Testis (tissue), 3 donors: ENCODE data around the gene EMB. TPM values are rescaled to one million over a fixed set of nuclear protein-coding genes. Genes with fewer than 3 reads are reported as not detected.
"Not testable (repeated sequence)": the region's sequence is repeated elsewhere in the genome, so short reads cannot be mapped to it uniquely, and the experiment has no call there.

Experiments used
- DNase-seq: peaks from one replicate; pipeline ENCODE4 v3.0.0-alpha.2; 2019
- H3K27ac ChIP-seq, 2 donors: fragments of 200-600 bp; sonication (generic); one replicate each; pipeline ENCODE4 v1.5.1; 2019
- H3K27me3 ChIP-seq: fragments of 200-600 bp; sonication (generic); one replicate; pipeline ENCODE4 v1.5.1; 2019
- H3K36me3 ChIP-seq: fragments of 200-600 bp; sonication (generic); one replicate; pipeline ENCODE4 v1.5.1; 2017; ENCODE audit warnings: low read depth; ENCODE audit errors: missing control alignments
- H3K4me1 ChIP-seq: fragments of 200-600 bp; sonication (generic); one replicate; pipeline ENCODE4 v1.5.1; 2019
- H3K4me3 ChIP-seq, 2 donors: fragments of 200-600 bp; sonication (generic); one replicate each; pipeline ENCODE4 v1.5.1; 2017 to 2019
- H3K9me3 ChIP-seq: fragments of 200-600 bp; sonication (generic); one replicate; pipeline ENCODE4 v1.5.1; 2017
- POLR2A ChIP-seq: fragments of 450-650 bp; IDR thresholded peaks from one replicate; pipeline ENCODE4 v1.6.1; 2017; ENCODE audit warnings: antibody characterized with exemption, mild to moderate bottlenecking, moderate library complexity
- WGBS, 2 donors: methylation state at CpG; one replicate each; pipeline ENCODE4 v1.1.5; 2018; 5-methylcytosine and 5-hydroxymethylcytosine counted together
- intact Hi-C: fragments of 100-400 bp; cut with DNase I; formaldehyde crosslinking; loops from one replicate; pipeline ENCODE4 v1.15.1; 2023; ENCODE audit warnings: low total_unique reads
- polyA plus RNA-seq: library from polyadenylated mRNA; stranded (reverse); fragments of 350-450 nt; fragmentation: Illumina TruSeq; extraction: RNeasy Lipid Tissue Mini Kit (QIAGEN cat#74804); gene quantifications from one replicate; pipeline ENCODE4 v1.2.3, GENCODE V29; 2014; ENCODE audit warnings: low read depth, low replicate concordance; ENCODE audit not compliant: insufficient read depth
- total RNA-seq, 2 donors: library from RNA; depleted of rRNA; stranded (reverse); fragments of >200 nt; gene quantifications; one replicate each; pipeline ENCODE4 v1.2.3, GENCODE V29; 2016
- TF ChIP-seq, protein P1 (sequence below), 3 experiments: fragments of 450-650 bp in 2 of 3; fragments of 200-600 bp in 1 of 3; sonication (generic) in 1 of 3; IDR thresholded peaks; one replicate each; pipeline ENCODE4 v1.5.1; 2016 to 2019; ENCODE audit warnings: antibody characterized with exemption in 3 of 3, mild to moderate bottlenecking in 2 of 3, moderate library complexity in 1 of 3

EMB gene
- total and polyA plus RNA-seq, 3 donors from 2014 or later, result 20.0 to 32.4 (median 26.2) TPM

DNA sequence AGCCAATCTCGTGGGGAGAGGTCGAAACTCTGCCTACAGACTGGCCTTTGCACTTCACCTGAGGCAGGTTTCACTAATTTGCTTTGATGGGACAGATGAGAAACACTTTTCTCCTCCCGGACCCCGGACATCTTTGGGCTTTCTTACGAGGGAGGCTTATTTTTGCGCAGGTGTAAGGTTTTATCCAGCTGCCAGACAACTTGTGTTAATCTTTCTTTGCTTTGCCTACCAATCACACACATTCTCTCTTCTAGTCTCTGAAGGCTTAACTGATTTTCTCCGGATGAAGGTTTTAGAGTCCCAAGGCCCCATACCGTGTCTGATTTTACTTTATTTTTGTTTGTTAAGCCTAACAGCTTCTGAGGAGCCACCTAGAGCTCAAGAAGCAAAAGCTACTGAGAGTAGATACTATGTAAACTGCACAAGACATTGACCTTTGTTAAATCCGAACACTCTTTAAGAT is 436 bp upstream of the EMB start:
- Histone ChIP-seq H3K36me3 (no peaks in the 10 kb centered on the region), H3K4me1 (no peaks in the 10 kb centered on the region), H3K27ac (peak overlapping the region; percentile 80 to 86), H3K4me3 (peak overlapping the region; percentile 63 to 84), H3K27me3 (no peaks in the 10 kb centered on the region), H3K9me3 (no peaks in the 10 kb centered on the region)
- no peak for DNase-seq
- no peak for TF ChIP-seq POLR2A
- TF ChIP-seq, protein P1, sequence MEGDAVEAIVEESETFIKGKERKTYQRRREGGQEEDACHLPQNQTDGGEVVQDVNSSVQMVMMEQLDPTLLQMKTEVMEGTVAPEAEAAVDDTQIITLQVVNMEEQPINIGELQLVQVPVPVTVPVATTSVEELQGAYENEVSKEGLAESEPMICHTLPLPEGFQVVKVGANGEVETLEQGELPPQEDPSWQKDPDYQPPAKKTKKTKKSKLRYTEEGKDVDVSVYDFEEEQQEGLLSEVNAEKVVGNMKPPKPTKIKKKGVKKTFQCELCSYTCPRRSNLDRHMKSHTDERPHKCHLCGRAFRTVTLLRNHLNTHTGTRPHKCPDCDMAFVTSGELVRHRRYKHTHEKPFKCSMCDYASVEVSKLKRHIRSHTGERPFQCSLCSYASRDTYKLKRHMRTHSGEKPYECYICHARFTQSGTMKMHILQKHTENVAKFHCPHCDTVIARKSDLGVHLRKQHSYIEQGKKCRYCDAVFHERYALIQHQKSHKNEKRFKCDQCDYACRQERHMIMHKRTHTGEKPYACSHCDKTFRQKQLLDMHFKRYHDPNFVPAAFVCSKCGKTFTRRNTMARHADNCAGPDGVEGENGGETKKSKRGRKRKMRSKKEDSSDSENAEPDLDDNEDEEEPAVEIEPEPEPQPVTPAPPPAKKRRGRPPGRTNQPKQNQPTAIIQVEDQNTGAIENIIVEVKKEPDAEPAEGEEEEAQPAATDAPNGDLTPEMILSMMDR (IDR thresholded peaks at IDR 0.05), result no peak
- WGBS, 2 donors, result 11 to 13% methylated on average over 9 of the region's 9 CpGs
- intact Hi-C loops, result no loop called here

DNA sequence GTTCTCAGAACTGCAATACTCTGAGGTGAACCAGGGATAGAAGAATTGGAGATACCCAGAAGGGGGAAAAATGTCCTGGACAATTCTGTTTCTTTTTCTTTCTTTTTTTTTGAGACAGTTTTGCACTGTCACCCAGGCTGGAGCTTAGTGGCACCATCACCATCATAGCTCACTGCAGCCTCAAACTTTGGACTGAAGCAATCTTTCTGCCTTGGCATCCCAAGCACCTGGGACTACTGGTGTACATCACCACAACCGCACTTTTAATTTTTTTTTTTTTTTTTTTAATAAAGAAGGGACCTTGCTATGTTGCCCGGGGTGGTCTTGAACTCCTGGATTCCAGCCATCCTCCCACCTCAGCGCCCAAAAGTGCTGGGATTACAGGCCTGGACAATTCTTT is 1.9 kb downstream of the EMB start:
- Histone ChIP-seq H3K9me3 (no peaks in the 10 kb centered on the region), H3K36me3 (no peaks in the 10 kb centered on the region), H3K27ac (no peak overlapping the region), H3K4me3 (no peak overlapping the region), H3K27me3 (no peaks in the 10 kb centered on the region), H3K4me1 (no peaks in the 10 kb centered on the region)
- intact Hi-C loops, result no loop called here
- TF ChIP-seq POLR2A, result no peak
- TF ChIP-seq, protein P1 (IDR thresholded peaks at IDR 0.05), result no peak
- DNase-seq, result no peak
- WGBS, 2 donors, result 56 to 62% methylated on average over 3 of the region's 3 CpGs

DNA sequence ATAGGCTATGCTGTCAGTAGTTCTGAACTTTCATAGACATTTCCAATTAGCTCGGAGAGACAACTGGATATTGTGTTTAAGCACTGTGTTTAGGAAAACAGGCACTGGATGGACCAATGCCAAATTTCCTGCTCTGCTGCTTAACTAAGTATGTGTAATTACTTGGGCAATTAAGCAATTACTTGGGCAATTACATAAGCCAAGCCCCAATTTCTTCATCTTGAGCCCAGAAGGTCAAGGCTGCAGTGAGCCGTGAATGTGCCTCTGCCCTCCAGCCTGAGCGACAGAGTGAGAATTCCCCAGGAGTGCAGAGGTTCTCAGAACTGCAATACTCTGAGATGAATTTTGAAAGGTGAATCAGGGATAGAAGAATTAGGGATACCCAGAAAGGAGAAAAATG is 3.0 kb downstream of the EMB start:
- H3K9me3 ChIP-seq, H3K27ac ChIP-seq, H3K36me3 ChIP-seq, intact Hi-C loops, H3K27me3 ChIP-seq, H3K4me3 ChIP-seq, H3K4me1 ChIP-seq, DNase-seq: not testable (repeated sequence)
- WGBS, 2 donors, result 41 to 60% methylated on average over 3 of the region's 3 CpGs

DNA sequence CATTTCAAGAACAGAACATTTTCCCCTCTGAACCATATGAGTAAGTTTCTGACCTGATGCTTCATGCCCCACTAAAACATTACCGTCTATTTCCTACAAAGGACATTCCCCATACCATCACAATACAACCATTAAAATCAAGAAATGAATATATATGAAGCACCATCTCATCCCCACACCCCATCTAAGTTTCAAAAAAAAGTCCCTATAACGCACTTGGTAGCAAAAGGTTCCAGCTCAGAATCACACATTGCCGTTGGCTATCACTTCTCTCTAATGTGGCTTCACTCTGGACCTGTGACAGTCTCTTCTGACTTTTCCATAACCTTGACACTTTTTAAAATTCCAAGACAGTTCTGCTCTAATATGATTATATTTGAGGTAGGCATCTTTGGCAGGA is 5.9 kb downstream of the EMB start:
- no peaks in the 10 kb centered on the region for H3K27me3 ChIP-seq
- 90 to 91% methylated on average over 3 of the region's 3 CpGs for WGBS, 2 donors
- H3K27ac ChIP-seq, result no peak overlapping the region
- no peaks in the 10 kb centered on the region for H3K9me3 ChIP-seq
- intact Hi-C loops, result no loop called here
- H3K4me1 ChIP-seq, result no peaks in the 10 kb centered on the region
- no peak overlapping the region for H3K4me3 ChIP-seq
- TF ChIP-seq, protein P1 (IDR thresholded peaks at IDR 0.05), result no peak
- TF ChIP-seq POLR2A, result no peak
- H3K36me3 ChIP-seq, result no peaks in the 10 kb centered on the region
- DNase-seq, result no peak

DNA sequence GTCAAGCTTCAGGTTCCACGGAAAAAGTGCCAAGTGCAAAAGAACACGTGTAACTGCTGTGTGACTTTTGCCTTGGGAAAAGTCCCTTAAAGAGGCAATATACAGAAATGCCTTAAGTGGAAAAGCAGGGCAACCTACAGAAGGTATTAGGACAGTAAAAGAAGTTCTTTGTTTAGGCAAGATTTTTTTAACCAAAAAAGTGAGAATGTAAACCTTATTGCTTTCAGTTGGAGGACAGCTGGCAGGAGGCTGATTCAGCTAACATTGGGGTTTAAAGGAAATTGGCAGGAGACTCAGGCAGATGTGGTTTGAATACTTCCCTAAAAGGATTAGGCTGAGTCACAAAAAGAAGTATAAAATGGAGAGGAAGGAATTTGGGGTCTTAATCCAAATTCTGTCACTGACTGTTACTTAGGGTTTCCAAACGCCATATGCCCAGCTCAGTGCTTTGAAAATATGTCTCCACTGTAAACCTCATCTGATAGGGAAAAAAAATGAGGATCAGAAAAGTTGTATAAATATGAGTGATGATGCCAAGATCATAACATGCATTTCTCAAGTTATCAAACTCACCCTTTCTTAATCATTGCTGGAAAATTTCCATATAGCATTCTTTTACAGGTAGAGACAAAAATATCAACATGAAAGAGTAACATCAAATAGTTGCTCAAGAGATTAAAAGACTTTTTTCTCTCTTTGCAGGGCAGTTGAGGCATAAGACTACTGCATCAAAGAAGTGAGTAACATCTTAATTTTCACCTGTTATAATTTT is 9.8 kb downstream of the EMB start:
- H3K9me3 ChIP-seq, intact Hi-C loops, H3K4me3 ChIP-seq, DNase-seq, H3K27ac ChIP-seq, H3K36me3 ChIP-seq, H3K4me1 ChIP-seq, H3K27me3 ChIP-seq: not testable (repeated sequence)
- WGBS, 2 donors, result 70 to 73% methylated on average over 3 of the region's 3 CpGs

DNA sequence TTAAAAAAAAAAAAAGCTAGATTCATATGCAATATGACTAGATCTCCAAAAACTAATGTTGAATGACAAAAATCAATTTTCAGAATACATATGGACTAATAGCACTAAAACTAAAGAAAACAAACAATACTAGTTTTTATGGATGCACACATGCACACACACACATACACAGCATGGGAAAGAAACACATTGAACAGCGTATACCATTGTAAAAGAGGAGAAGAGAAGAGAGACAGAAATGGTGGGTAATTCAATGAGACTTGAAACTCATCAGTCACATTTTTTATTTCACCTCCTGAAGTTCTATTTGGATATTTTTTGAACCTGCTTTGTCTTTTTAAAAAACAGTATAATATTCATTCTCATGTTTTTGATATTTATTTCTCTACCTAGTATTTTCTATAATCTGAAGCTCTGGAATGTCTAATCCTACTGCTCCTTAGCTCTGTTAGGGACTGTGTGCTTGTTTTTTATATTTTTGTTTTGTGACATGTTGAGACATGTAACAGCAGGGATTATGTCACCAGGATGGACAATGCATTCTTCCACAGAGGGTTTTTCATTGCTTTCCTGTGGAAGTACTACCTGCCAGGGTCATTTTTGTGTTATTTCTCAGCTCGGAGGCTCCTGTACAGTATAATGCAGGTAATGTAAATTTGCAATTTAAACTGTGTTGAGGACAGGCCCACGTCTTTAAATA is 17.8 kb downstream of the EMB start:
- H3K4me1 ChIP-seq, H3K4me3 ChIP-seq, H3K36me3 ChIP-seq, H3K27me3 ChIP-seq, intact Hi-C loops, H3K27ac ChIP-seq, H3K9me3 ChIP-seq, DNase-seq: not testable (repeated sequence)
- 80 to 90% methylated on average over 3 of the region's 3 CpGs for WGBS, 2 donors

DNA sequence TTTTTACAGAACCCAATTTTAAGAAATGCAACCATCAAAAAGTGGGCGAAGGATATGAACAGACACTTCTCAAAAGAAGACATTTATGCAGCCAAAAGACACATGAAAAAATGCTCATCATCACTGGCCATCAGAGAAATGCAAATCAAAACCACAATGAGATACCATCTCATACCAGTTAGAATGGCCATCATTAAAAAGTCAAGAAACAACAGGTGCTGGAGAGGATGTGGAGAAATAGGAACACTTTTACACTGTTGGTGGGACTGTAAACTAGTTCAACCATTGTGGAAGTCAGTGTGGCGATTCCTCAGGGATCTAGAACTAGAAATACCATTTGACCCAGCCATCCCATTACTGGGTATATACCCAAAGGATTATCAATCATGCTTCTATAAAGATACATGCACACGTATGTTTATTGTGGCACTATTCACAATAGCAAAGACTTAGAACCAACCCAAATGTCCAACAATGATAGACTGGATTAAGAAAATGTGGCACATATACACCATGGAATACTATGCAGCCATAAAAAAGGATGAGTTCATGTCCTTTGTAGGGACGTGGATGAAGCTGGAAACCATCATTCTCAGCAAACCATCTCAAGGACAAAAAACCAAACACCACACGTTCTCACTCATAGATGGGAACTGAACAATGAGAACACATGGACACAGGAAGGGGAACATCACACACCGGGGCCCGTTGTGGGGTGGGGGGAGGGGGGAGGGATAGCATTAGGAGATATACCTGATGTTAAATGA is 19.7 kb downstream of the EMB start:
- H3K36me3 ChIP-seq, H3K4me1 ChIP-seq, H3K9me3 ChIP-seq, H3K27ac ChIP-seq, DNase-seq, H3K4me3 ChIP-seq, intact Hi-C loops, H3K27me3 ChIP-seq: not testable (repeated sequence)
- 83% methylated on average over 6 to 7 of the region's 7 CpGs for WGBS, 2 donors
